GM19240 (cell line): ENCODE measurements around the gene ISG20L2.

Source experiments
- DNase-seq: peaks from one replicate; pipeline ENCODE4 v3.0.0; 2011; ENCODE audit warnings: low spot score; ENCODE audit not compliant: insufficient read length

Gene ISG20L2

DNA sequence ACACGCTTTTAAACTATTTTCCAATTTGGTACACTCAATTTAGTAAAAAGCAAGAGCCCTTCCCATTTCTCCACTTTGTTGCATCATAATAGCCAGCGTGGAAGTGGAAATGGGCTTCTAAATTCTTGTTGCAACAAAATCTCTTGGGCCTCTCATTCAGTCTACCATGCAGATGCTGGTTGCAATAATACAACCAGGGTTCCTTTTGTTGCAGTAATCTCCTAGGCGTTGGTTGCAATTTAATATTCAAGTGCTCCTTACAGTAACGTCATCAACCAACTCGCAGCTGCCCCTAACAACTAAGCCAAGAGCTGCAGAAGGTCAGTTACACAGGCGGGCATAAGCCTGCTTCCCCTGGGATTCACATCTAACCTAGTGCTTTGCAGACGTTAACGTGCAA is 25.7 kb upstream of the ISG20L2 start:
- no peak for DNase-seq

DNA sequence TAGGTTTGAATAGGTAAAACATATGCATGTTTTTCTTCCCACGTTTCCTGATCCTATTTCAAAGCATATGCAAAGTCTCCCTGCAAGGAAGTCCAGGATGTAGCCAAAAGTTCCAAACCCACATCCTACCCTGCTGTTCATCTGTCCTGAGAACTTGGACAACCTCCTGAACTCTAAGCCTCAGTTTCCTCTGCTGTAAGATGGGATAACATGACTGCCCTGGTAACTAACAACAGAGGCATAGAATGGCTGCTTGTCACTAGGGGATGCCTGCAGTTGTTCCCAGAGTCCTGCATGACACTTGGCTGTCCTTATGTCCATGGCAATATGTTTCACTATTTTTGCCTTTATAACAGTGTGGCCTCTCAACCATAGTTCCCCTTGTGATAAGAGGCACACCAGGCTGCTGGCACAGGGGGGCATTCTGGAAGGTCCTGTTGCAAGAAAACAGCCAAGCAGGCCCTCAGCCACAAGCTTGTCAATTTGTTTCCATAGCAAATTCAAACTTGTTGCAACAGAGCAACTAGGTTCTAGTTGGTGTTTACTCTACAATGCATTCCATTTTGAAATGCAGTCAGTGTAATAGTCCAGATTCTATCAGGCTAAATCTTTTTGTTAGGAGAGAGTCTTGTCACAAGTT is 24.4 kb upstream of the ISG20L2 start:
- no peak for DNase-seq

DNA sequence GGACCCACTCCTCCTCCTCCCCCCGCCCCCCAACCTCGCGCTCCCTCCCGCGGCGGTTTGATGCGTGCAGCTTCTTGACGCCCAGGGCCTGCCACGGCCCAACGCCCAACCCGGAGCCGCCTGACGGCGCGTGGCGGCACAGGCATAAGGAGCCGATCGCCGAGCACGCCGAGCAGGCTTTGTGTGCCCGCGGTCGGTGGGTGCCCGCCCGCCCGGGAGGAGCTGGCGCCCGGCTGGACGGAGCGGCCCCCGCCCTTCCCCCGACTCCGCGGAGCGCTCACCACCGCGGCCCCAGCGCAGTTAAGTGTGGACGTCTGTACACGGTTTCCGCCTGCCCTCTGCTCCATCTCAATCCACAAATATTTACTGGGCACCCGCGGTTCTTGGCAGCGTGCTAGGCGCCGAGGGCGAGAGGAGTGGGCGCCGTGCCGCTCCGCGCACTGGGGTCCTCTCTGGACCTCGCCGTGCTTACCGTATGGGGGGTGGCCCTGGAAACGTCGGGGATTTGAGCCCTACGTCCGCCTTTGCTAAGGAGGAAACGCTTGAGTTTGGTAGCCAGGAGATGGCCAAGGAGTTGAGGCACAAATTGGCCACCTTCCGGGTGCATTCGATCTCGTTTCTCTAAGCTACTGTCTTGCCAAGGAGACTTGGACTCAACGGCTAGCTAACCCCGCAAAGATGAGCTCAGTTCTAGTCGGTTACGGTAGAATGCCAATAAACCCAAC is 23.4 kb upstream of the ISG20L2 start:
- peak; percentile 91 for DNase-seq

DNA sequence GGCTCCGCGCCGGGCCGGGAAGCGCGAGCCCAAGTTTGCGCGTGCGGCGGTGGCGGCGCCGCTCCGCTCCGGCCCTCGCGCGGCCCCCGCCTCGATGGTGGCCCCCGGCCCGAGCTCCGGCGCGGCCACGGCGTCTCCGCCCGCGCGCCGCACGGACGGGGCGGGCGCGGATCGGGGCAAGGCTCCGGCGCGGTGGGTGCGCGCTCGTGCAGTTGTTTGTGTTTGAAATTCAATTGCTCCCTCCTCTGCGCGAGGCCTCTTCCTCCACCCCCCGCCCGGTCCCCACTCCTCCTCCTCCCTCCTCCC is 22.8 kb upstream of the ISG20L2 start, which contains the start of gene HDGF:
Gene HDGF, minus strand, starts transcription at position 225 of the 306 bp plus-strand sequence. CDS start 246 bp downstream, outside the sequence.
- DNase-seq = no peak

GRCh38 chr1:156750711-156751450 is 22.3 kb upstream of the ISG20L2 start:
- DNase-seq = no peak

- no peak for DNase-seq
These were observed 21.7 kb upstream of the ISG20L2 start for GRCh38 chr1:156750191-156750672.

DNA sequence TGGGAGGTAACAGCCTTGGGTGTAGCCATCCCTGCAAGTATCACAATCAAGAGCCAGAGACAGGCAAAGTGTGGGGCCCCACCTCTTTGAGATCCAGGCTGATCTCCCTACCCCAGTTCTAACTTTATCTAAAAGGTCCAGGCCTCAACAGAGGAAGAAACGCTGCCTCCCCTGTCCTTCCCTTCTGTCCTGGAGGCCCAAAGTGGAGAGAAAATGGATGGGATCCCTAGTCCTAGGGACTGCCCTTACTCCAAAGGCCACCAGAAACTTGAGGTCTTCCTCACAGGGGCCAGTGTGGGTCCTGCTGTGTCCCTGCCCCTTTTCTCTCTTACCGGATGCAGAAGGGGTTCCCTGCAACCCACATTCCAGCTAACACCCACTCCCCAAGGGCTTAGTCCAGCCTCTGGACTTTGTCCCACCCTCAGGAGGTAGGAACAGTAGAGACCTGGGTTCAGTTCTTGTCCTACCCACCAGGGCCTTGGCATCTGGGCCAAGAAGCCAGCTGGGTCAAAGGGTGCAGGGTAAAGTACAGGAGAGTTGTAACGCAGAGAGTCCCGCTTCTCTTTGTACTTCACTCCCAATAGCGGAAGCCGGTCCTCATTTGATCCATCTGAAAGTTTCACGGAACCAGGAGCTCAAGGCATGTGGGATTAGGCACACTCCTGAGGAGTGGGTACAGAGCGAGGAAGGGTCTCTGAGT is 21.0 kb upstream of the ISG20L2 start:
- no peak for DNase-seq

DNA sequence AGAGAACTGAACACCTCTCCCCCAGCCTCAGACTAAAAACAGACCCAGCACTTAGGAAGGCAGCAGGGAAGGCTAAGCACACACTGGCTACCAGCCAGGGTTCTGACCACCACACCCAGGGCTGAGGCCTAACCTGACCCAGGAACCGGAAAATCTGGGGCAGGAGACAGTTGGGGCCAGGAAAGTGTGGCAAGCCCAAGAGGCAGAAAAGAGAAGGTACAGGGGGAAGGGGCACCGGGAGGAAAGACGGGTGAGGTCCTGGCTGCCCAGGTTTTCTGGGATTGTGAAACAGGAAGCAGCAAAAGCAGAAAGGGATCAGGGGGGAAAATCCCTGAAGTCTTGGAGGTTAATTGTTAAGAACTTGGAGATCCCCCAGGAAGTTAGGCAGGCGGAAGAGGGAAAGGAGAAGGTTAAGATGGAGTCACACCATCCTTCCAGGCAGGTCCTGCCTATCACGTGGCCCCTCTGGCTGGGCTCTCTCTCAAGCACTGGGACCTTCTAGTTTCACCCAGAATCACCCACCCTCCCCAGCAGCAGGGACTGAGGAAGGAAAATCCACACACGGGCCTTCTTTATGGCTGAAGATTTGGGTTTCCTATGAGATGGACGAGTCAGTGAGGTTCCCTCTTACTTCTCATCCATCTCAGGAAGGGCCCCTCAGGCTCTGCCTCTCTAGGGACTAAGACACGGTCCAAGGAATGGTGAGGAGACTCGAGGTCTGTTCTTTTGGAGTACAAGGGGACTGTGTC is 20.3 kb upstream of the ISG20L2 start:
- no peak for DNase-seq

- DNase-seq = no peak
These were observed 19.4 kb upstream of the ISG20L2 start for GRCh38 chr1:156747742-156748669.

- no peak for DNase-seq
These were observed 18.4 kb upstream of the ISG20L2 start for GRCh38 chr1:156746728-156747631.

DNA sequence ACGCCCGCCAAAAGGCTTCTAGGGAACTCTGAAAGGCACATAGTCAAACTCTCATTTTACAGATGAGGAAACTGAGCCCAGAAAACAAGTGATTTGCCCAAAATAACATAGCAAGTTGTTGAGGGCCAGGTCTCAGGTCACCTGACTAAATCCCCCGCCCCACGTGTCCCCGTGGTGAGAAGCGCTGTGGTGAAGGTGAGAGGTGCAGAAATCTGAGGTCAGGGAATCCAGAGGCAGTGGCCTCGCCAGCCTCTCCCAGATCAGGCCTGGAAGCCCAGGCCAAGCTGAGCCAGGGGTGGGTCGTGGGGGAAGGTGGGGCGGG is 17.8 kb upstream of the ISG20L2 start:
- DNase-seq = no peak

- DNase-seq = no peak
These were observed 17.3 kb upstream of the ISG20L2 start for GRCh38 chr1:156745881-156746280.

DNA sequence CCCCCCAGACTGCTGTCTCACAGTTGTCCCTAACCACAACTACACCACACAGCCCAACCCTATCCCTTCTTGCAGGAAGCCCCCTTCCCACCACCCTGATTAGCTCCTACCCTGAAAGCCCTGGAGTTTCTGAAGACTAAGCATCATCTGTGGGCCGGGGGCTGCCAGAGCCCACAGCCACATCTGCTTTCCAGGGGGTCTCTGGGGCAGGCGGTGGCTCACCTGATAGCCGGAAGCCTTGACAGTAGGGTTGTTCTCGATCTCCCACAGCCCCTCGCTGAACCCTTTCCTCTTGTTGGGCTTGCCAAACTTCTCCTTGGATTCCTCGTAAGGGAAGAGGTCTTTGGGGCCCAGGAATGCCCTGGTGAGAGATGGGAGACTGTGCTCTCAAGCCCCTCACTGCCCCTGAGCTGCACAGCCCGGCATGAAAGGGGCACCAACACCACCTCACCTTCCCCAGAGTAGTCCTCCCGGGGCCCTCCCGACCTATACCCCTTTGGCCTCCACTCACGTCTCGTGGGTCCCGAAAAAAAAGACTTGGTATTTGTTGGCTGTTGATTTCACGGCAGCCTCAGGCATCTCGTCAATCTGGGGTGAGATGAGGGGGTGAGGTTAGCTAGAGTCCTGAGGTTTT is 16.3 kb upstream of the ISG20L2 start:
- no peak for DNase-seq

- no peak for DNase-seq
These were observed 15.8 kb upstream of the ISG20L2 start for GRCh38 chr1:156744344-156744743.

DNA sequence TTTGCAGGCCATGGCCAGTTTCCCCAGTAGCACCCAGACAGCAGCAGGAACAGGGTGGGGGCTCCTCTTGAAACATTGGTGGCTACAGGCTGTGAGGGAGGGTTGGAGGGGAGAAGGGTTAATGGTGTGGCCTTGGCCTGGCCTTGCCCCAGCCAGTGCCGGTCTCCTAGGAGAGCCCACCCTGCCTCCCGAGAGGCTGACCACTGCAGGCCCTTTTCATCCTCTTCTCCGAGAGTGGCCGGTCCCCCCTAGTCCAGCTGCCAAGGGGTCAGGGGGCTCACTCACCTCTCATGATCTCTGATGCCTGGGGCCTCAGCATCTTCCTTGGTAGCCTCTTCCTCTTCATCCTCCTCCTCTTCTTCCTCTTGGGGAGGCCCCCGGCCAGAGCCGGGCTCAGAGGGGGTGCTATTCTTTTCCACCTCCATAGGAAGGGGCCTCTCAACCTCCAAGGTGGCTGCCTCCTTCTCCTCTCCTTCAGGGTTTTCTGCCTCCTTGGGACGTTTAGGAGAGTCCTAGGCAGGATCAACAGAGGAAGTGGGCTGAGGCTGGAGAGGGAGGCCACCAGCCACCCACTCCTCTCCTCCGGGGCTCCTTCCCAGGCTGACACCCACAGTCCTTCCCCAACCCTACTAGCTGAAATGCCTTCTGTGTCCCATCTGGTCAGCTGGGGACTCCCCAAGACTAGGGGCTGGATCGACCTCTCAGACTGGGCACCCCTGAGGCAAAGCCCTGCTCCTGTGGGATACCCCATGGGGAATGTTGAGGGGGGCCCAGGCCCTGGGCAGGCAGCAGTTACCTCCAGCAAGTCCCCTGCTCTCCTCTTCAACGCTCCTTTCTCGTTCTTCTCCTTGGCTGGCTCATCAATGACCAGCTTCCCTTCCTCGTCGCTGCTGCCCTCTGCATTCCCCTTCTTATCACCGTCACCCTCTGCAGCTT is 15.1 kb upstream of the ISG20L2 start:
- DNase-seq = no peak

GRCh38 chr1:156742801-156743200 is 14.2 kb upstream of the ISG20L2 start:
- no peak for DNase-seq

DNA sequence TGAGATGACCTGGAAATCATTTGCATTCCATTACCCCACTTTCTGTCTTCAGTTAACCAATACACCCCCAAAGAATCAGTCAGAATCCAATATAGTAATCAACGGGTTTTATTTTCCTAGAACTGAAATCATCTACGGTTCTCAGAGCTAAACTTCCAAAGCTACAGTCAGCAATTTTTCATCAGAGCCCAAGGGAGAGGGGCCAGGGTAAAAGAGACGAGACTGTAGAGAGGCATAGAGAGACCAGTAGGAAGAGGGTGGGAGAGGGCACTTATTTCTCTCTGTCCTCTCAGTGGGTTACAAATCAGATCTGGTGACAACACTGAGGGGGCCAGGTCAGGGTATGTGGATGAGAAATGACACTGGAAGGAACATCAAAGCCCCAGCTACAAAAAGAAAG is 13.5 kb upstream of the ISG20L2 start:
- DNase-seq = no peak
